Measurements from ENCODE around the gene WNT1.

The WNT1 gene

DNA sequence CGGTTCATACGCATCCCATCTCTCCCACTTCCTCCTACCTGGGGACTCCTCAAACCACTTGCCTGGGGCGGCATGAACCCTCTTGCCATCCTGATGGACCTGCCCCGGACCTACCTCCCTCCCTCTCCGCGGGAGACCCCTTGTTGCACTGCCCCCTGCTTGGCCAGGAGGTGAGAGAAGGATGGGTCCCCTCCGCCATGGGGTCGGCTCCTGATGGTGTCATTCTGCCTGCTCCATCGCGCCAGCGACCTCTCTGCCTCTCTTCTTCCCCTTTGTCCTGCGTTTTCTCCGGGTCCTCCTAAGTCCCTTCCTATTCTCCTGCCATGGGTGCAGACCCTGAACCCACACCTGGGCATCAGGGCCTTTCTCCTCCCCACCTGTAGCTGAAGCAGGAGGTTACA is 3.6 kb downstream of the WNT1 start:
- no peak for DNase-seq

GRCh38 chr12:48982397-48983080 is 4.4 kb downstream of the WNT1 start:
- peak; percentile 16 for DNase-seq

- DNase-seq: peak; percentile 55
Observed at GRCh38 chr12:48985475-48985897, 7.4 kb downstream of the WNT1 start.

DNA sequence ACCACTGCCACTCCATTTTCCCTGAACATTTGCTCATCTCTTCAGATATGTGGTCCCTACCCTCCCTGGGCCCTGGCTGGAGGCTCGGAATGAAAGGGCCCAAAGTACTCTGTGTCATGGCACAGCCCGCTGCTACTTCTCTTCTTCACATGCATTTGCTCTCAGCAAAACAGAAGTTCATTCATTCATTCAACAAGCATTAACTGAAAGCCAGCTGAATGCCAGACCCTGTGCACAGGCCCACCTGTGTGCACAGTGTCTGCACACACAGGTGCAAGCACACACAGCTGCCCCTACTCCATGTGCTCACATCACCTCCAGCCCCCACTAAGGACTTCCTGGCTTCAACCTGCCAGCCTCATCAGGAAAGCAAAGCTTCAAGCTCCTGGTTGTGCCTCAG is 7.8 kb downstream of the WNT1 start:
- no peak for DNase-seq

DNA sequence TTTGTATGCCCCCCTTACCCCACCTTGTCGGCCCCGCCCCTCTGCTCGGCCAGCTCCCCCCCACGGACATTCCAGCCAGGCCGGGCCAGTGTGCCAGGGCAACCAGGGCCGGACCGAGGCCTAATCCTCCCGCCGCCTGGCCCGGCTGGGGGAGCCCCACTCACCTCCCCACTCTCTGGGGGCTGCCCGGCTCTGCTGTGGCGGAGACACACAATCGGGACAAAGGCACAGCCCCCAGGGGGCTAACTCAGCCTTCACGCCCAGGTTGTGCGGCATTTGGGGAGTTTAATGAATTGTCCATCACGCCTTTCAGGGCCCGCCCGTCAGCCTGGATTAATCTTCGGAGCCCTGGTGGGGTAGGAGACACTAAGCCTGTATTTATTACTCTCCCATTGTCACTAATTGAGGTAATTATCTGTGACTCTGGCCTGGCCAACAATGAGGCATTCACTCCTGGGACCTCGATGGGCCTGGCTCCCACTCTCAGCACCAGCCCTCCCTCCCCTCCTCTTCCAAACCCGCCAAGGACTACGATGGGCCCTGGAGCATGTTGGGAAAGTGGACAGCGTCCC is 8.7 kb downstream of the WNT1 start:
- no peak for DNase-seq

DNA sequence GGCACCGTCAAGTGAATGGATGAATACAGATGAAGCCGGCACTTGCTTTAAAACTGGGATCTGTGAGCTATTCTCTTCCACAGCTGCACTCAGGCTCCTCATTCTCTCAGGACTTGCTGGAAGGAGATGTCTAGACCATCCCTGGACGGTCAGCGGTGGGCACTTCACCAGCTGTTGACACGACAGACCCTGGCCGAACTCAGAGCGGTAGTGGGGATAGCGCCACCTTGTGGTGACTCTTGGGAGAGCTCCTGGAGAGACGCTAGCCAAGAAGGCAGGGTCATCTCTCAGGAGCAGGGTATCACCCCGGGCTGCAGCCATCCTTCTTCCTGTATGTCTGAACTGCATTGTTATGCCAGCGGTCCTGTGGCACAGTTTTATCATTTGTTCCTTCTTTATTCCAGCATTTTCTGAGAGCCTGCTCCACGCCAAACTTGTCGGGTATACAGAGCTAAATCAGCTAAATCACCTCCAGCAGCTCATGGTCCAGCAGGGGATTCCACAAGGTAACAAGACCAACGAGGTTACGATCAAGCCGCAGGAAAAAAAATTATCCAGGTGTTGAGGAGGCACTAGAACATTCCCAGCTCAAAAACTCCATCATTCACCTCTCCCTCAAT is 10.0 kb downstream of the WNT1 start:
- peak; percentile 53 for DNase-seq

DNA sequence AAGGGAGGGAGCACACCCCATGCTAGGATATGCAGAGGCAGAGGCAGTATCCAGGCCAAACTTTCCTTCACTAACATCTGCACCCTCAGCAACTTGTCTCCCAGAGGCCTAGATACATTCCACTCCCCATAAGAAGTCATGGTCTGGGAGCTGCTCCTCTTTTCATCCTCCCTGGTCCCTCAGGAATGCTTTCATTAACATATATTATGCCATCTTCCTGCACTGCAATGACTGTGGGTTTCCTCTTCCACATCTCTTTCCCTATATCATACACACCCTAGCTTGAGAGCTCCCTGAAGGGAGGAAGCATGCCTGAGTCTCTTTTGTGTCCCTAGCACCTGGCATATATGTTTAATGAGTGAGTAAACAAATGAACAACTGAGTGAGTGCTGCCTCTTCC is 12.4 kb downstream of the WNT1 start:
- no peak for DNase-seq

DNA sequence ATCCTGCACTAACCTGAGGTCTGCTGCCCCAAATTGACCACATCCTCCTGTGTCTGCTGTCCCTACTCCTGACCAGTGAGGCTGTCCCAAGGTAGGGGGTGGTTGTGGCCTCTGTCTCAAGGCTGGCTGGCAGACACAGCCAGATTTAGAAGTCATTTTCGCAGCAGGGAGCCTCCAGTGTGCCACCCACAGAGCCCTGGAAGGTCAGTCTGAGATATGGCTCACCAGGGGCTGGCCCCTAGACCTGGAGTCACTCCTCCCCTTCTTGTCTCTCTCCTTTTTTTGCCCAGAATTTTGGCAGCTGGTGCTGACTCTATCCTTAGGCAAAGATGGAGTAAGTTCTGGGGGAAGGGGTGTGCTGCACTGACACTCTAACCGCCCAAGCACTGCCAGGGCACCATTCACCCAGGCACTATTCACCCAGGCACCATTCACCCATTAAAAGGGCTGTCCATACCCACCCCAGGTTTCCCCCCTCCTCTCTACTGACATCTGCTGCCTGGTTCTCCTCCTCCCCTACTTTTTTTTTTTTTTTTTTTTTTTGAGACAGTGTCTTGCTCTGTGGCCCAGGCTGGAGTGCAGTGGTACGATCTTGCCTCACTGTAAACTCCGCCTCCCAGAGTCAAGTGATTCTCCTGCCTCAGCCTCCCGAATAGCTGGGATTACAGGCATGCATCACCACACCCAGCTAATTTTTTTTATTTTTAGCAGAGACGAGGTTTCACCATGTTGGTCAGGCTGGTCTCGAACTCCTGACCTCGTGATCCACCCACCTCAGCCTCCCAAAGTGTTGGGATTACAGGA is 13.3 kb downstream of the WNT1 start:
- no peak for DNase-seq

- DNase-seq: no peak
Observed at GRCh38 chr12:48993787-48994186, 15.7 kb downstream of the WNT1 start.

- DNase-seq: peak; percentile 44
Observed at GRCh38 chr12:48994224-48995085, 16.3 kb downstream of the WNT1 start.

- DNase-seq: peak; percentile 87
Observed at GRCh38 chr12:48995086-48995879, 17.2 kb downstream of the WNT1 start.

DNA sequence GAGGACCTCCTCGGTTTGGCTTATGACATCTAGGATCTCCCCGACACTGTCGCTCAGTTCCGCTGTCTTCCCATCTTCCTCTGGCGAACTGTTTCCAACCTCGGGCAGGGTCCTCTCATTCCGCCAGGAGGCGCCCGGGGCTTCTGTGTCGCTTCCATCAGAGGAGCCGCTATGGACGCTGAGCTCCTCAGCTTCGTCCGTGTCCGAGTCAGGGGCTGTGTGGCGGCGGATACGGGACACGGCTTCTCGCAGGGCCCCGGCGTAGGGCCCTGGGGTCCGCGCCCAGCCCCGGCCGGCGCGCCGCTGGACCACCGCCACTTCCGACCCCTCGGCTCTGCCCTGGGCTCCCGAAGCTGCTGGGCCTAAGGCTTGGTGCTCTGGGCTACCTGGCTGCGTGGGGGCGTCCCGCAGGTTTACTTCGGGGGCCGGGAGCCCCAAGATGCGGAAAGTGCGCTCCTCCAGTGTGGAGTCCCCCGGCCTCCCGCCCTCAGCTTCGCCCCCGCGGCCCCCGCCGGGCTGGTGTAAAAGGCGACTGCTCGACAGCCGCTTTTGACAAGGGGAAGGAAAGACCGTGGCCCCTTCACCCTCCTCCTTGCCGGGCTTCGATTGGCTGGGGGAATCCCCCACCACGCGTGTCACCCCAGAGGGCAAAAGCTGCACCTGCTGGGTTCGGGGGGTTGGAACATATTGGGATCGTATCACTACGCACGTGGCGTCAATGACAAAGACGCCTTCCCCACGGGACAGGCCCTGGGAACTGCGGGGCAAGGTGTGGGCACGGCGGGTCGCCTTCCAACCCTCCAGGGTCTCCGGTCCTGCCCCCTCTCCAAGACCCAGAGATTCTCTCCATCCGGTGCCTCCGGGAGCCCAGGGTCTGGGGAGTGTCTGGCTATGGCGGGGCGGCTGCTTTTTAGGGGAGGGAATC is 18.9 kb downstream of the WNT1 start:
- DNase-seq: peak; percentile 80

- DNase-seq: peak; percentile 45
Observed at GRCh38 chr12:48997719-48998496, 19.8 kb downstream of the WNT1 start.

DNA sequence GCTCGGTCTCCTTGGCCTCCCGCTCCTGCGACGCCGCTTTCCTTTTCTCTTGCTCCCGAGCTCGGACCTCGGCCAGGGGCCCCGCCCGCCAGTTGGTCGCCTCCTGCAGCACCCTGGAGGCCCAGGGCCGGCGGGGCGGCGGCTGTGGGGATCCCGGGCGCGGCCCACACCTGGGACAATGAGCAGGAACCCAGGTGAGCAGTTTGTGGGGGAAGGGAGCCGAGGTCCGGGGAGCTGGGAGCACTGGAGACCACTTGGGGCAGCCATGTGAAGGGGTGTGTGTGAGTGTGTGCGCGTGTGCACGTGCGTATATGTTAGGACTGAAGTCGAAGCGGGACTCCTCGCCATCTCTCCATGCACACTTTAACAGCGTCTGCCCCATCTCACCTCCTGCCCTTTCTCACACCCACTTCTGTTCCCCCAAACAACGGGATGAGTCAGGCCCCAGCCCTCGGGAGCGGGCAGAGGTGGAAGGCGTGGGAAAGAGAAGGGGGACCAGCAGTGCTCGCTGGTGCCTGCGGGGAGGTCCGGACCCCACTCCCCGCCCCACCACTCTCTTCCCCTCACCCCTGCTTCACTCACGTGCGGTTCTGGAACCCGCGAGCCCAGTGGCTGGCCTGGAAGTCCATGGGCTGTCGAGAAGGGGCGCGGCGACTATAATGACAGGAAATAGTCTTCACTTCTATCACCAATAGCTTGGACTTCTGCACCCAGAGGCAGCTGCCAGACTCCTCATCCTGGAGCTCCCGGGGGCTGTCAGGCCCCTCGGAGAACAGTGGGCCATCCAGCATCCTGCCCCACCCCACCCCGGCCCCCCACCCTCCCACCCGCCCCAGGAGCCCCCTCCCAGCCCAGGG is 20.6 kb downstream of the WNT1 start:
- peak; percentile 52 for DNase-seq

- peak; percentile 60 for DNase-seq
Observed at GRCh38 chr12:48999371-49000131, 21.4 kb downstream of the WNT1 start, which contains the start of gene DDN. Gene DDN, minus strand, starts transcription at chr12:48999375. Its CDS starts 88 bp downstream, at chr12:48999287.

DNA sequence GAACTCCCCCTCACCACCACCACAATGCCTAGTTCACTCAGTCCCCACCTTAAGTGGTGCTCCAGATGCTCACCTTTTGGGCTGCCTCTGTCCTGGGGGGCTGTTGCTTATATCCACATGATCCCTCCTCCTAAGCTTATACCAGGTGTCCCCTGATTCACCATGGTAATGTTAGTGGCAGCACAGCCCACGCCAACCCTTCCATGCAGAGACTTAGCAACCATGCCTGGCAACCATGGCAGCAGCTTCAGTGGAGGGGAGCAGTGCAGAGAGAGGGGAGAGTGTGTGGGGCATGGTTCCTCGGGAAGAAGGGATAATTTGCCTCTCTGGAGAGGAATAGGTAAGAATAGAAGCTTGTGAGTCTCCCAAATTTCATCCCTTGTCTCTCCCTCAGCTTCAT is 22.2 kb downstream of the WNT1 start:
- peak; percentile 13 for DNase-seq

- no peak for DNase-seq
Observed at GRCh38 chr12:49008943-49009342, 30.8 kb downstream of the WNT1 start.
